SH-SY5Y (cell line): Measurements from ENCODE around the gene UPB1.

Experiments
- GATA2 ChIP-seq: IDR thresholded peaks from 2 replicates; pipeline ENCODE4 v1.6.1; 2011; ENCODE audit warnings: mild to moderate bottlenecking, low read depth, low read length
- GATA3 ChIP-seq: IDR thresholded peaks from 2 replicates; pipeline ENCODE4 v1.6.1; 2011; ENCODE audit warnings: low read depth, mild to moderate bottlenecking, low read length, moderate library complexity

UPB1 gene

DNA sequence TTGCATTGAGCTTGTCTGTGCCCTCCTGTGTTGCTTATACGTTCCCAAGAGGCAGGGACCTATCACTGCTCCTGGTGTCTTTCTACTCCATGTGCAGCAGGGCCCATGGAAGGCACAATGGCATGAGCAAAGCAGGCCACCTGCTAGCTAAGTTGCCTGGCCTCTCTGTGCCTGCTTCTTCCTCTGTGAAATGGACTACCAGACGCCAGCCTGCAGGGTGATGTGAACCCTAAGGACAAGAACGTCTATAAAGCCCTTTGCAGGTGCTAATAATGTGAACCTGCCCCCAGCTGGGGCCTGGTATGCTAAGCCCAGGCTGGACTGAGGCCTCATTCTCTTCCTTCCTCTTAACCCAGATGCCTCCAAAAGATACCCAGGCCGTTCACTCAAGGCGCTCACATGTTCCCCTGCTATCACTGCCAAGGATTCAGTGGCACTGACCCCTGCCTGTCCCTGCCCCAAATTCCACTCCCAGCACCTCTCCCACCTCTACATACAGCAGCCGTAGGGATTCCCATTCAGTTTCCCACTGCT lies 55.8 kb downstream of the UPB1 start:
- TF ChIP-seq GATA3 (no peak), GATA2 (no peak)

DNA sequence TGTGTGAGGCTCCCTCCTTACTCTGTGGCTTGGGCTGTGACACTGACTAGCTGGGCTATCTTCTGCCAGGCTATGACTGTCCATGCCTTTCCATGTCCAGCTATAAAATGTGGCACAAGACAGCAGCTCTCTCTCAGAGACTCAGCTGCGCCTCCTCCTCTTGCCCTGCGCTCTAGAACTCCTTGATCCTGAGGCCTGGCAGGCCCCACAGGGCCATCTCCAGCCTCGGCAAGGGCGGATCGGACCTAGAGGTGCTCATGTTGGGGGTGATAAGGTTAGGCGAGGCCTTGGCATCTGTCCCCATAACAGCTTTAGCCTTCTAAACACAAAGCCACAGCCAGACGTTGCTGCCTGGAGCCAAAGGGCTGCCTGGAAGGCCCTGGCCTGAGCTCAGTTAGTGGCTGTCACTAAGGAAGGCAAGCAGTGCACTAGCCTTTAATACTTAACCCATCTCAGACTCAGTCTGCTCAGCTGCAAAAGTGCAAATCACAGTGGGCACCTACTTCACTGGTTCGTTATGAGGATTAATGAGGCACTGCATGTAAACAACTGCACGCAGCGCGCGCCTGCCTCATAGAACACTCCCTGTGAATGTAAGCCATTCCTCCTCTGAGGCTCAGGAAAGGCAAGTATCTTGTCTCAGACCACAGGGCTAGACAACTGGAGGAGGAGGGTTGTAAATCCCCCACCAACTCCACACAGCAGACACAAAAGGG lies 58.6 kb downstream of the UPB1 start:
- TF ChIP-seq GATA2: no peak
- TF ChIP-seq GATA3: no peak

DNA sequence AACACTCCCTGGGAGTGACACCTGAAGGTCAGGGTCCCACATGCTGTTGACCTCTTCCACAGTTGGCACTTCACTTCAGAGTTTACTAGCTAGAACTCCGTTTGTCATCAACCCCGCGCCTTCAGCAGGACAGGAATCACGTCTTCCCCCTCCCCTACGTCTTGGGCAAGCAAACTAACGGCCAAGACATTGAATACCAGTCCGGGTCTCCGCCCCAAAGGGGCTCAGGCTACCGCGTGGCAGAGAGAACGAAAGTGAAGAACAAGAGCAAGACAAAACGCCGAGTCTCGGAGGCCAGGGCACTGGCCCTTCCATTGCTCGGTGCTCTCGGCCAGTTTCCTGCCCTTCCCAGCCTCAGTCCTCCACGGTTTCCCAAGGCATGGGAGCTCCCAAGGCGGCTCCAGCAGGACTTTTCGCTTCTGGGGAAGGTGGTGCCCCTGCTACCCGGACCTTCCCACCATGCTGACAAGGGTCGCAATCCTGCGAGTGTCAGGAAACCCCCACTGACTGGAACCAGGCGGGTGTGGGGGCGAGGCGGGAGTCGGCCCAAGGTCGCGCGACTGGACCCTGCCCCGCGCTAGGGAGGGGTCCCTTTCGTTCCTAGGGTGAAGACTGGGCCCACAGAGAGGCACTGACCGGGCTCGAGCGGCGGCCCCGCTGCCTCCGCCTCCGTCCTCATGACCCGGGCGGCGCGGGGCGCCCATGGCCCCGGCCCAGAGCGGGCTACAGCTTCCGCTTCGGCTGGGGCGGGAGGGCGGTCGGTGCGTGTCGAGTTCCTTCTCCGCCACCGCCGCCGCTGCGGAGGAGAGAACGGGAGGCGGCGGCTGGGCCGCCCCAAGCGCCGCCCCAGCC lies 59.4 kb downstream of the UPB1 start, which contains the start of gene GUCD1:
GUCD1 (minus strand) TSS at position 826 of the 852 bp plus-strand sequence; CDS start at position 679, 147 bp downstream.
- TF ChIP-seq GATA2 (no peak), GATA3 (no peak)

DNA sequence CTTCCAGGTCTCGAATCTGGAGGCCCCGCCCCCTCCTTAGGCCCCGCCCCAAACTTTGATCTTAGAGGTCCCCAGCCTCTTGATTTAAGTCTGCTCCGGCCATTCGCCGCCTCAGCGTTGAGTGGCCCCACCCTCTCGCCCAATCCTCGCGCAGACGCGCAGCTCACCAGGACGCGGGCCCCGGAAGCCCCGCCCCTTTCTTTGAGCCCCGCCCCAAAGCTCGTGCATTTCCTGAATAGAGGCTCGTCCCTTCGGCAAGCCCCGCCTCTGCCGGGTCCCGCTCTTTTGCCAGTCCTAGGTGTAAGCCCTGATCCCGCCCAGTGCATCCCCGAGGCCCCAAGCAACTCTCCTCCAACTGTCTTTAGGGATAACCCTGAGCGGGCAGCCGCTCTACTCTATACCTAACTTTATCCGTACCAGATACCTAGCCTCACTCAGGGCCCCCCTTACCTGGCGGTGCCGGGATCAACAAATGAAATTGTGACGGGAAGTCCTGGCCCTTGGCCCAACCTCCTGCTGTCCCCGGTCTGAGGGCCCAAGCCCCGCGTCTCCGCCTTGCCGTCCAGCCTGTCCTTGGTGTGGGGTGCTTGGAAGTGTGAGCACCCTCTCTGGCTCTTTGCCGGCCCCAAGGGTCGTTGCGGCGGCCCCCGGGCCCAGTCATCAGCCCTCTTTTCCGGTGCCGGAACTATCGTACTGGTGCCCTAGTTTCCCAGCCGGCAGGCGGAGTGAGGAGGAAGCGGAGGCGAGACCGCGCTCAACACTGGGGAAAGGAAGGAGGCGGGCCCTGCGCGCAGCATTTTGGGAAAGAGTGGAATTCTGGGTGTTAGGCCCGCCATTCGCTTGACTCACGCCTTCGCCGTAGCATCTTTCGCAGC lies 60.3 kb downstream of the UPB1 start, which contains the start of gene SNRPD3:
SNRPD3 (plus strand) TSS at position 835 of the 875 bp plus-strand sequence. CDS start 1,676 bp downstream, outside the sequence.
- no peak for TF ChIP-seq GATA3
- no peak for TF ChIP-seq GATA2

DNA sequence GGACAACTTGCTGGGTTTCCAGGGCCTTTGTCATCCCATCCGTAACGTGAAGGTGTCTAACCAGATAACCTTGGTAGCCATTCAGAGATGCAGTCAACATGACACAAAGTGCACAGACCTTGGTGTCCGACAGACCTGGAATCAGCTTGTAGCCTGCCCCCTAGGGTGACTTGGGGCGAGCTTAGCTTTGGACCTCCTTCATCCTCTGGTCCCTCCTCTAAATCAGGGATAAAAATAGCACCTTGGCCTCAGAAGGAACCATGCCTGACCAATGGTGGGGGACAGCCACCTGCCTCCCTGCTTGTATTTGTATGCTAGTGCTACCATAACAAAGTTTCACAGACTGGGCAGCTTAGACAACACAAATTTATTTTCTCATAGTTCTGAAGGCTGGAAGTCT lies 64.3 kb downstream of the UPB1 start:
- no peak for TF ChIP-seq GATA3
- no peak for TF ChIP-seq GATA2

DNA sequence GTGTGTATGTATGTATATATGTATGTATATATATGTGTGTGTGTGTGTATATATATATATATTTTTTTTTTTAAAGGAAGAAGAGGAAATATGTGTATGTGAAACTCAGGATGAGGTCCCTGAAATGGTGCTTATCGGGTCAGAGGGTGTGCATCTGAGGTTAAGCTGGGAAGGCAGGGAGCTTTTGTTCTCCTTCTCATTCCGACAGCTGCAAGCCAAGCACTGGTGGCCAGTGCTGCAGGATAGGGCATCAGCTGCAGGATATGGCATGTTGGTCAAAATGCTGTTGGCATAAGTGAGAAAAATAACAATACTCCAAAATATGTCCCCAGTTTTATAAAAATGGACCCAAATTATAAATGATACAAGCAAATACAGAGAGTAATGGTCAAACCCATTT lies 68.1 kb downstream of the UPB1 start:
- TF ChIP-seq GATA2: no peak
- TF ChIP-seq GATA3: no peak

DNA sequence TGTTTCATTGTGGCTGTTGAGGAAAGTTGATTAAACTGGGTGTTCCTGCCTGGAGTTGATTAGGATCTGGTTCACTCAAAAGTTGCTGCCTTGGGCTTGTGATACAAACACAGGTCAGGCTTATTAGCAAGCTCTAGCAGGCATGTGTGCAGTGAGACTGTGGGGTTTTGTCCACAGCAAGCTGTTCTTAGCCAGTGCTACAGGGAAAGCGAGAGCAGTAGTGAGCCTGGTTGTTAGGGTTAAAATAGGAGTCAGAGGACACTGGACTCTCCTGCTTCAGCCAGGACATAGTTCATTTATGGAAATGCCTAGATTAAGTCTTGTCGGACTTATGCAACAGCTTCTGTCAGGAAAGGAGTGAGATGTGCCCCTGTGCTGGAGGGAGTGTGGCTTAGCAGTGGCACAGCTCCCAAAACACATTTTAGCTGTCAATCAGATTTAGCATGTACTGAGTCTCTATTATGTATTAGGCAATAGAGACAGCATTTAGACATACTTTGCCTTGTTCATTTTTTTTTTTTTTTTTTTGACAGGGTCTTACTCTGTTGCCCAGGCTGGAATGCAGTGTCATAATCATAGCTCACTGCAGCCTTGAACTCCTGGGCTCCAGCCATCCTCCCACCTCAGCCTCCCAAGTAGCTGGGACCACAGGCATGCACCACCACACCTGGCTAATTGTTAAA lies 69.4 kb downstream of the UPB1 start:
- TF ChIP-seq GATA3 (no peak), GATA2 (no peak)

DNA sequence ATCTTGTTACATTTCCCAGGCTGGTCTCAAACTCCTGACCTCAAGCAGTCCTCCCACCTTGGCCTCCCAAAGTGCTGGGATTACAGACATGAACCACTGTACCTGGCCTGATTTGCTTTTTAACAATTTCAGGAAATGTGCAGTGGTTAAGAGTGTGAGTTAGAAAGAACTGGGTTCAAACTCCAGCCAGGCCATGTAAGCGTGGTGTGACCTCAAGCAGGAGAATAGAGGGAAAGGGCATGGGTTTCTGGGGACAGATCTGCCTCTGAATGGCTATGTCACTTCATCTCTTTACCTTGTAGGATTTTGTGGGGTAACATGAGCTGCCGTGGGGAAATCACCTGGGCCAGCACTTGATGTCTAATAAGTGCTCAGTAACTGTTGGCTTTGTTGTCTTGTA lies 69.9 kb downstream of the UPB1 start:
- TF ChIP-seq GATA2 (no peak), GATA3 (no peak)

DNA sequence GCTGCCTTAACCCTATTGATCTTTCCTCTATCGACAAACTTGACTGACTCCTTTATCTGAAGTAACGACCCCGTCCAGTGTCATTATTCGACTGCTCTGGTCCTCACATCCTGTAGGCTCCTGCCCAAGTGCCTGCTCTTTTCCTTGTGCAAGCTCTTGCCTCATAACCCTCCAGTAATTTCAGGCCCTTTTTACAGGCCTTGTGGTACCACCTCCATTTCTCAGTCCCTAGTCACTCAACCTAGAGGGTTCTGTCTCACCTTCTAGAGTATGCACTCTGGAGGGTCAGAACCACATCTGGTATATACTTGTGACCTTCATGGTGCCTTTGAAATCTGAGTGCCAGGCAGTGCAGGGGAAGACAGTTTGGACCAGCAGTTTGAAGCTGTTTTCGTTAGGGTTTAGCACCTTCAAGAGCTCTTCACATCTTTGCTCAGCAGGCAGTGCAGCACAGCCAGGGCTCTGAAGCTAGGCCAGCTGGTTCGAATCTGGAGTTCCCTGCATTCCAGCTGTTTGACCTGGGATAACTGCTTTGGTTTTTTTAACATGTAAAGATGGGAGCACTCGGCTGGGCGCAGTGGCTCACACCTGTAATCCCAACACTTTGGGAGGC lies 71.9 kb downstream of the UPB1 start:
- TF ChIP-seq GATA2 (no peak), GATA3 (no peak)

DNA sequence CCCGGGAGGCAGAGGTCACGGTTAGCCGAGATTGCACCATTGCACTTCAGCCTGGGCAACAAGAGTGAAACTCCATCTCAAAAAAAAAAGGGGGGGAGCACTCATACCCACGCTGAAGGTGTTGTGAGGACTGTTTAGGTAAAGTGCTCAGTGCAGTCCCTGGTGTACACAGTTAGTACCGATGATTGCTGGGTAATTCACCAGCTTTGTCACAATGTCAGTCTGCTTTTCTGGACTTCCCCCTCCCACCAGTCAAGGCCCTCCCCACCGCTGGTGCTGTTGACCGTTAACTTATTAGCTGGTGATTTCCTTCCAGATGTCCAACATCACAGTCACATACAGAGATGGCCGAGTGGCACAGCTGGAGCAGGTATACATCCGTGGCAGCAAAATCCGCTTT lies 72.5 kb downstream of the UPB1 start:
- TF ChIP-seq GATA3: no peak
- no peak for TF ChIP-seq GATA2

DNA sequence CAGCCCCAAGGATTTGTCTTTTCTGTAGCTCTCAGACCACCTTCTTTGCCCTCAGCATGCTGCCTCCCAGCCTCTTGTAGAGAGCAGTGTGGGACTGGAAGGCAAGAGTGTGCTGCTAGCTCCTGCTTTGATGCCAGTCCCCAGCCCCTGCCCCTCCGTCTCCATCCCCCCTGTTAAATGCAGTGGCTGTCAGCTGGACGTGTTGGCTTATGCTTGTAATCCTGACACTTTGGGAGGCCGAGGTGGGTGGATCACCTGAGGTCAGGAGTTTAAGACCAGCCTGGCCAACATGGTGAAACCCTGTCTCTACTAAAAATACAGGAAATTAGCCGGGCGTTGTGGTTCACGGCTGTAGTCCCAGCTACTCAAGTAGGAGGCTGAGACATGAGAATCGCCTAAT lies 76.1 kb downstream of the UPB1 start:
- TF ChIP-seq GATA2 (no peak), GATA3 (no peak)

DNA sequence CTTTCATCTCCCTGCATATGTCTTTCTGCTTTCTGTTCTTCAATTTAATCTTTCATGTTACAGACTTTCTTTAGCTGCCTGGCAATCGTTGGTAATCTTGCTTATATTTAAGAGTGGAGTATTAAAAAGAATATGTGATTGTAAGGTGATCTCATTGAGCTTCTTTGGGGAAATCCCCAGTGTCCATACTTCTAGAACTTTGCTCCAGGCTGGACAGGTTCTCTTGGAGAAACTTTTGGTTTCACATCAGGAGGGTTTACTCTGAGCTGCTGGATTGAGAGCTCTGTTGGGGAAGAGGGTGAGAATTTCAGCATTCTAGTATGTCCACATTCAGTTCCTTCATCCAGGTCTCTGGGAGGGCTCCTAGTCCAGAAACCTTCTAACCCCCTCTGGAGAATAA lies 81.6 kb downstream of the UPB1 start:
- TF ChIP-seq GATA3: no peak
- TF ChIP-seq GATA2: no peak
